NCI-H526 (cell line): ENCODE results near the gene GSDME.

Experiments
- DNase-seq, 2 experiments: peaks; one replicate each; lab custom pipeline; 2025; lab: John Stamatoyannopoulos, UW

The GSDME gene

DNA sequence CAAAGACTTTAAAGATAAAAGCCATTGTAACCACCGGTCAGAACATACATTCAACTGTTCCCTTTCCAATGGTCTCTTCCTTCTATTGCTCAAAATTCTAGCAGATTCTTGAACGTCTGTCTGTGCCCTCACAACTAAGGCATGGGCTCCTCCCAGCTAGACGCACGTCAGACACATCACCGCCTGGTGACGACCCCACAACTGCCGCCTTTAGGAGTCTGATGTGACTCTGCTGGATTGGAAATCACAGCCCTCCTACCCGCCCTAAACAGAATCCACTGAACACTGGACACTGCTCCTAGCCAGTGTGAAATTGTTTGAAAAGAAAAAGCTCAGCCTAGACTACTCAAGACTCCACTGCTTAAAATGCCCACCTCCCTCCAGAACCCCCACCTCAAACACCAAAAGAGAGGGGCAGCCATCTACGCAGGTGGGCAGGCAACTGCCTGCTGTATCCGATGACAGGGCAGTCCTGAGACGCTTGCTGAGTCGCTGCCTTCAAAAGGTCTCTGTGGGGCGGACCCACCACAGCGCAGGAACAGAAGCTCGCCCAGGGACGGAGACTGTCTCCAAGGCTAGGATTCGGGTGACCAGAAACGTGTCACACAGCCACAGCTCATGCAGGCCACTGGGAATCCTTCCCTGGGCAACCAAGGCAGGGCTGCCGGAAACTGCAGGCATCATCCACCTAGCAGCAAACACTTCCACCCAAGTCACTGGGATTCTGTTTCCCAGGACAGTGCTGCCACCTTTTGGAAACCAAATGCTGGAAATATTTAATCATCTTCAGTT is 34.7 kb downstream of the GSDME start:
- peak in 1 of 2 experiments; percentile 56 for DNase-seq

DNA sequence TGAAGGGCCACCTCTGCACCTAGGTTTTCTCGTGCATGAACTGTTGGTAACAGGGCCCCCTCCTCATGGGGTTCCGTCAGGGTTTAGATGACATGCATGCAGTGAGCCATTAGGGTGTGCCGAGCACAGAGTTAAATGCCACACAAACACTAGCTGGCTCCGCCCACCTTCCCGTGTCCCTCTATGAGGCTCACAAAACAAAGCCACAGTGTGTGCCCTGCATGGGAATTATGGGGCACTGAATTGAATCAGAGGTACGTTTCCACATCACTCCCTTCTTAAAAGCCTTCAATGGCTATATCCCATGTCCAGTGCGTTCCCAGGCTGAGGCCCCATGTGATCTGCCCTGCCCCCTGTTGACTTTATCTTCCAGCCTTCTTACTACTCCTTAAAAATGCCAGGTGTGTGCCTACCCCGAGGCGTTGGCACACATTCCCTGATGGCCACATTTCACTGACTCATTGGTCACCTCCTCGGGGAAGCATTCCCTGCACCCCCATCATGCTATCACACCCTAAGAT is 35.7 kb downstream of the GSDME start:
- DNase-seq, result peak in 1 of 2 experiments; percentile 9

DNA sequence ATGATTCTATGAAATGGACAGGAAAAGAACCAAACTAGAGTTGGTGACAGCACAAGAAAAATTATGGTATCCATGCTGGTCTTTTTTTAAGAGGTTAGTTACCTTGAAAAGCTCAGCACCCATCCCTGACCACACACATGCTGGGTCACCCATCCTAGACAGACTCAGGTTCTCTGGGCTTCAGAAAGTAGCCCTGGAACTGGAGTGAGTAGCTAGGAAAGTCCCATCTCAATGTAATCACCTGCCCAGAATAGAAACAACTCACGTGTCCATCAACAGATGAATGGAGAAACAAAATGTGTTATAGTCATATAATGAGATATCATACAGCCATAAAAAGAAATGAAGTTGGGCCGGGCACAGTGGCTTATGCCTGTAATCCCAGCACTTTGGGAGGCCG is 37.0 kb downstream of the GSDME start:
- no peak for DNase-seq

DNA sequence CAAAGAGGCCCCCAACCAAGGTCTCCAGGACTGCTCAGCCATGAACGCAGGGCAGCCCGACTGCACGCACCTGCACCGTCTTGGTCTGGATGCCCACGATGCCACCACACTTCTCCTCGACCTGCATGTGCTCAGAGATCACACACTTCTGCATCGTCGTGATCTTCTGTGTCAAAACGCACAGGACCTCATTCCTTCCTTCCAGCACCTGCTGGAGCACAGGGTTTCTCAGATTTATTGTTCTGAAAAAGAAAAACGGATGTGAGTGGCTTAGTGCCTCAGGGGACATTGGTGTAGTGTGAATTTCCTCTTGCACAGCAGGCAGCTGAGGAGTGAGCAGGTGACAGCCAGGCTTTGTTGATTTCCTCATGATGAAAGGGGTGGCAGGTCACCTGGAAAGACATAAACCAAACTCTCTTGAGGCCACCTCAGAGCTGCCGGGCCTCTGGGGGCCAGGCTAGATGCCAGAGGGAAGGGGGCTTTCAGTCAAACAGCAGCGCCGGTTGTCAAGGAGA is 38.2 kb downstream of the GSDME start:
- DNase-seq, result no peak

DNA sequence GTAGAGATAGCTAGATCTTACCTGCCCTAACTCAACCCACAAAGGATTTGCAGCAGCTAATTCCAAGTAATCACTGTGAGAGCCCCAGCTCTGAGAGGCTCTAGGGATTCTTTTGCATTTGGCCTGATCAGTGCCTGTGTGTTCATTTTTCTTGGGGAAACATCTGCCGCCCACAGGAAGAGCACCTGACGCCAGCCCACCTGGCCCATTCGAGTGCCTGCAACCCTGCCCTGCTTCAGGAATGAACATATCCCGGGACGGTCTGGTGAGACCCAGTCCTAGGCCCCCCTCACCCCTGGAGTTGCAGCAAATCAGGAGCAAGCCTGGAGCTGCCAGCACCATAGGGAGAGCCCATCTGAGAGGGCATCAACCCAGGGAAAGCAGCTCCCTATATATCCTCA is 38.8 kb downstream of the GSDME start:
- DNase-seq, result no peak

DNA sequence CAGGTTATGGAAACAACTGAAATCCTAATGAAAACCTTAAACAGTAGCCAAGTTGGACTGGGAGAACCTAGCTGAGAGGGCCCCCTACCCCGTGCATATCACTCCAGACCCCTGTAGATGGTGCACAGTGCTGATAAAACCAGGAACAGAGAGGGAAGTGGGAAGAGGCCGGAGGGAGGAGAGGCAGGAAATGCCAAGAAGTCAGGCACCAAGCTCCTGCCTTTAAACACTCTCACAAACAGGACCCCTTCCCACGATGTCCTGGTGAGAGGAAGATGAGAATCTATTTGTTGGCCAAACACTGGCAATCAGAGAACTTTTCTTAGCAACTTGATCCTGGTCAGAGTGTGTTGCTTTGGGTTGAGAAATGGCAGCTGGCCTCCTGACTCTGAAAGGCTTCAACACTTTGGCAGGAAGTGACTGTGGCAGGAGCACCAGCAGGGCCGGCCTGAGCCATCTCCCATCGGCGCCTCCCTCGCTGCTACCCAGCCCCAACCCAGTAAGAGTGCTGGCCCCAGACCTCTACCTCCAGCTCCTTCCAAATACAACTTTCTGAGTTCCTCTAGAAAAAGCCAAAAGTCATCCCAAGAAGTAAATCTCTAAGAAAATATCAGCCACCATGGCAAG is 39.5 kb downstream of the GSDME start:
- DNase-seq, result no peak

DNA sequence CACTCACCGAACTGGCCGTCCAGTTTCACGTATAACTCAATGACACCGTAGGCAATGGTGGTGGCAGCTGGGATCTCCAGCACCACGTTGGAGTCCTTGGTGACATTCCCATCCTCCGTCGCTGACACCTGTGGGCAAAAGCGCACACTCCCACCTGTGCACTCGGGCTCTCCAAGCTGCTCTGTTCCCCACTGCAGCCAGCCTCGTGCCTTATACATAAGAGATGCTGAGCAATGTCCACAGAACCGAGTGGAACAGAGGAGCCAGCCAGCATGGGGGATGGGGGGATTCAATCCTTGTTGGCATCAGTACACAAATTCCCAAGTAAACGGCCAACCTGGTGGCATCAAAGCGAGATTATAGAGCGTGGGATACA is 40.0 kb downstream of the GSDME start:
- no peak for DNase-seq

DNA sequence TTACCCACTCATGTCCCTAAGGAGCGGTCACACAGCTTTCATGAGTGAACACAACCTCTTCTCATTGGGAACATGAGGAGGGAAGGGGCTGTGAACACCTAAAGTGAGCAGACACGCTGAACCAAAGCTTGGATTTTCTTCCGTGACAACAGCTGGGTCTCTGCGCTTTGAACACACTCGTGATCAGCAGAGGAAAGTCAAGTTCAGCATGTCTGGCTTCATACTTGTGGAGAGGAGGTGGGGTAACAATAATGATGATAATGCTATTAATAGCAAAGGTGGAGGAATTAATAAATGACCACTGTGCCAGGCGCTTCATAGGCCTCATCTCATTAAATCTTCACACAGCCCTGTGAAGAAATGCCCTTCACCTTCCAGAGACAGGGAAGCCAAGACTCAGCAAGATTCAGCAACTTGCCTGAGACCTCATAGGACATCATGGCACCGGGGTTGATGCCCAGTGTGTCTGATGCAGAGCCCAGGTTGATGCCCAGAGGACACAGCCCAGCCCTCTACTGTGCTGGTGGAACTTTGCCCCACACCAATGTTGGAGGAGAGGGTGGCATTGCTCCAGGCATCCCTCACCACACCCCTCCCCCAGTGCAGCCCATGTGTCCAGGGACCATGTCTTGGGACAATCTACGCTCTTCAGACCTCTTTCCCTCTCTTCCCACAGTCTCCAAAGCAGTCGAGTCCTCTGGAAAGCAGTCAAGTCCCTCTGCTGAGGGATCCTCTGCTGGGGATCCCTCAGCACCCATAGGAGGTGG is 40.6 kb downstream of the GSDME start:
- DNase-seq, result no peak

DNA sequence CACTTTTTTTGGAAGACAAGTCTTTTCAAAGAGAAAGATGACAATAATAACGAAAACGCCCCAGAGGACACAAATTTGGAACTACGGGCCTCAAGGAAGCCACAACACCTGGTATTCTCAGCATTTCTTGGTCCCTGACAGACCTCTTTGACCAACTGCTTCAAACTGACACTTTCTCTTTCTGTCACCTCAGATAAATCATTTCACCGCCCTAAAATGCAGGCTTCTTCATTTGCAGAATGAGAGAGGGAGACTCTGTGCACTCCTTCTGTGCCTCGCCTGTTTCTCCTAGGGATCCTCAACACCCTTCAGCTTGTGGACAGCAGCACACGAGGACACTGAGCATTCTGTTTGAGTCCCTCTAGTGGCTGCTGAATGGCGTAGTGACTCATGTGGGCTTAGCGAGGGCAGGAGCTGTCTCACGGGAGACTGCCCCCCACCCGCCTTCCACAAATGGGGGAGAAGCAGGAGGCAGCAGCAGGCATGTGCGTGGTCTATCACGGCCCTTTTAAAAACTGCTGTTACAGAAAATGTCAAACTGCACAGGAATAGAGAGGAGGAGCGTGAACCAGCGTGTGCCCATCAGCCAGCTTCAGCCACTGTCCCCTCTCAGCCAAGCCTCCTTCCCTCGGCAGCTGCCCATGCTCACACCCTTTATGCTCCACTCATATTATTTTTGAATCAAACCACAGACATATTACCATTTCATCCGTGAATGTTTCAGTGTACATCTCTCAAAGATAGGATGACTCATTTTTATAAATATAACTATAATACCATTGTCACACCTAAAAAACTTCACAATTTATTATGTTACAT is 41.4 kb downstream of the GSDME start:
- DNase-seq, result peak in 1 of 2 experiments; percentile 41

DNA sequence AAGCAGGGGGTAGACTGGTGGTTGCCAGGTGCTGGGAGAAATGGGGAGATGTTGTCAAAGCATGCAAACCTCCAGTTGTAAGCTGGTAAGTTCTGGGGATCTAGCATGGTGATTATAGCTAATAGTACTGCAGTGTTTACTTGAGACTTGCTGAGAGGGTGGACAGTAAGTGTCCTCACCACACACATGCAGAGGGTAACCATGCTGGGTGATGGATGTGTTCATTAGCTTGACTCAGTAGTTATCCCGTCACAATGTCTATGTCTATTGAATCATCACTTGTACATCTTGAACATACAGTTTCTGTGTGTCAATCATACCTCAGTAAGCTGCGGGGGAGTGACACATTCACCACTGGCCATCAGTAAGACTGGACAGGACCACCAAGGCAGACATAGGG is 42.1 kb downstream of the GSDME start:
- DNase-seq, result no peak

DNA sequence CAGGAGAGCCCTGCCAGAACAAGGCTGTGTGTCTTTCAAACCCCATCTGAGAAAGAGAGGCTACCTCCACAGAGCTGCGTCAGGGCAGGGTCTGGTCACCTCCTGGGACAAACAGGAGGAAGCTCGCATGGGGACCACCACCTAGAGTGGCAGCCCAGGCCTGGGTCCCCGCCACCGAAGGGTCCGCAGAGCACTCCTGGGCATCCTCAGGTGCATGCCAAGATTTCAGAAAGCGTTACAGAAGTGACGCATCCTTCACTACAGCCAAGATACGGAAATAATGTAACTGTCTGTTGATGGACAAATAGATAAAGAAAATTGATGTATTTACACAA is 42.6 kb downstream of the GSDME start:
- DNase-seq, result no peak

DNA sequence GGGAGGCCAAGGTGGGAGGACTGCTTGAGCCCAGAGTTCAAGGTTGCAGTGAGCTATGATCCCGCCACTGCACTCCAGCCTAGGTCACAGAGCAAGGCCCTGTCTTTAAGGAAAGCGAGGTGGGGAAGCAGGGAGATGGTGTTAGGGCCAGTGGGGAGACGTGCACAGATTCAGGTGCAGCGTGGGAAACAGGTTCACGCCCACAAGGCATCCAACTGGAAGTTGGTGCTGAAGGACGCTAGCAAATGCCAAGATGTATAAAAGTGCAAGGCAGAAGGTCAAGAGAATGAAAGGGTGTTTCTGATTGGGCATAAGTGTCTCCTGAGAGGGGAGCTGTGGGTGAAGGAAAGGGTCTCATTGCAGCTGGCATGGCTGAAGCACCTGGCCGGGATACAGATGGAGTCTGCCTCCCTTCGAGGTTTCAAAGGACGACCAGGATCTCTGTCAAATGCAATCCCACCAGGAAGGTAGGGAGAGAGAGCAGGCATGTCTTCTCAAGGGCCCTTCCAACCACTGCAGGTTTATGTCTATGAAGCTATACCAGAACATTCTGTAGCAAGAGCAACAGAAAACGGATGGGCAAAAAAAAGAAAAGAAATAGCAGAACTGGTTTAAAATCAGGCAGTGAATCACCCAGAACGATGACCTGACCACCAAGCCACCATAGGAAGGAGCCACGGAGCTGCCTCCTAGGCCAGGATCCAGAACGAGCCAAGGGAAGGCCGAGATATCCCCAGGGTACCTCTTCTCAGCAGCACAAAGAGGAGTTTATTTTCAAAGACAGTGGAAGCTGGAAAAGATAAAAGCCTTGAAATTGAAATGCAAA is 43.2 kb downstream of the GSDME start:
- no peak for DNase-seq

DNA sequence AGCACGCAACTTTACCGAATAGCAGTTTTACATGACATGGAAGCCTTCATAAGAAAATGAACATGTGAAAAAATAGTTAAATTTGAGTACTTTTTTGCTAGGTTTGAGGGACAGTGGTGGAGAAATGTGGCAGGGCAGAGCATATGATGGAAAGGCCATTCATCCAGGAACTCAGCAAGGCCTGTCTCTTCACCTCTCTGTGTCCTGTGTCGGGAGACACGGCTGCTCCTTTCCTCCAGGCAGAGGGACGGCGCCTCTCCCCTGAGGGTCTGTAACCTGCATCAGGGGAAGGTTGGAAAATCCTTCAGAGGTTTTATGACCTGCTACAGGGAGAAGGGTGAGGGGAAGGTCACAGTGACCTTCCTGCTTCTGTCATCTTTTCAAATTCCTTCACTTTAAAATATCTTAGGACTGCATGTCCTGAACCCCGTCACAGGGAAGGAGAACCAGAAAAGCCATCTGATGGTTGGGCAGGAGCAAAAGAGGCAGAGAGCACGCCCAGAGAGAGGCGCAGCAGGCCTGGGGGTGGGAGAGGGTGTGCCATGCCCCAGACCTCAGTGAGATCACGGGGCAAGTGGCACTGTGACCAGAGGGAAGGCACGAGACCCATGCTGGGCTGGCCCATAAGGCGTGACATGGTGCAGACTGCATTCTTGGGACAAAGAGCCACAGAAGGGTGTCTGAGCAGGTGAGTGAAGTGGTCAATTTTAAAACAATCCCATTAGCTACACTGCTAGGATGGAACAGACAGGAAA is 44.0 kb downstream of the GSDME start:
- no peak for DNase-seq

DNA sequence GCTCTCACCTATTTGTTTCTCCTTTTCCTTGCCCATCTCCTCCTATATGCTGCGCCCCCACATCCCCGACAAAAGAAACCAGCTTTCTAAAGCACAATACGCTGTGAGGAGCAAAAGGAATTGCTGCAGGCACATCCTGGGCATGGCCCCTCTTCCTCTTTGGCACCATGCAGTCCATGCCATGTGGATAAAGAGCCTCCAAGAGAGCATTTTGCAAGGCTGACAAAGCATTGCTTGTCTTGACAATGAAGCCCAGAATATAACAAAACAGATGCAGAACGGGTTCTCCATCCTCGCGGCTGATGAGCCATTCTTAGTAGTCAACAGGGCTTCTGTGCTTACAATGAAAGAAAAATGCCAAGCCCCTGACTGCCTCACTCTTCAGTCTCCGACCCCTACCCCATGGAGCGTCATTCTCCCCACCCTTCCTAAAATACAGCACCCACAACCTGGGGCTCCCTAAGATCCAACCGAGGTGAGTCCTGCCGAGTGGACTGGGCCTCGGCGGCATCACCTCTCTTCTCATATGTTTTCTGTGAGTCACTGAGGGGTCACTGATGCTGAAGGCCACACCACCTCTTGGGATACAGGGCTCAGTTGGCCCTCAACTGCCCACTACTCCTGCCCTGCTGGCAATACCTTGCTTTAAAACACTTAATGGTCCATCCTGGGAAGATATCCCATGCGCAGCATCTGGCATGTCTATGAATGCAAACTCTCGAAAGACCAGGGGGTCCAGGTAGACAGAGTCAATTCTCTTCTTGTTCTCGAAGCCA is 47.5 kb downstream of the GSDME start:
- no peak for DNase-seq

DNA sequence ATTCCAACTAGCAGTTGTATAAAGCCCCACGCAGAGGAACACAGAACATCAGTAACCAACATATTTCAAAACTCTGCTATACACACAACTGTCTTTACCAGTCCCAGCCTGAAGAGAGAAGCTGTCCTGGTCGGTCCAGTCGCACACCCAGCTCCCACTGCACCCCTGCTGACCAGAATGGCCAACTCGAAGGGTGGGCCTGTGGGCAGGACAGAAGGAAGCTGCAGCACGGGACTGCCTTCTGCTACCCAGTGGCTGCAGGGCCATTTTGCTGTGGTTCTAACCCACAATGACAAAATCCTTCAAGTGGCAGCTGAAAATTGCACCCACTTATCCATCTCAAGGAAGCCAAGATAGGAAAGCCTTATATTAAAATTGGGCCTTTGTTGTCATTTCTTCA is 48.2 kb downstream of the GSDME start:
- DNase-seq, result no peak

DNA sequence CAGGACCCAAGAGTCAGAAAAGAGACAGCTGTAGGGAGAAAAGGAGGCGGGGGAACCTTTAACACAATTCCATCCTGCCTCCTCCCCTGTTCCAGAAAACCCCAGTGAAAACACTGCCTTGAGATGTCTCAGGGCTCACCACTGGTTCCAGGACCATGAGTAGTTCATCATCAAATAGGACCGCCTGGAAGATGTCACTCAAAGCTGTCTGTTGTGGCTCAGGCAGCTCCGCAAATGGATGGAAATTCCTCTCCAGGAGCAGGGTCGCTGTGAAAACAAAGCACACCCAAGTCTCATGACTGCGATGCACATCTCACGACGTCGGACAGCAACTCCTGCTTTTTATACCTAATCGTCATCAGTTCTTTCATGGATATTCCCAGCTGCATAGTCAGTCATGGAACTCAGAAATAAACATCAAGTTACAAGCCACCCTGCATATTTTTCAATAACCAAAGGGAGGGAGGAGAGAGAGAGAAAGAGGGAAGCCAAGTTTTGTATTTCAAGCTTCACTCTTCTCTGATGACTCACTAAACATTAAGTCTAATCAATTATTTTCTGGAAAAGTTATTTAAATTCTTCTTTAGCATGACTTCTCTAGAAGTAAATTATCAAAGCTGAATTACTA is 49.2 kb downstream of the GSDME start:
- no peak for DNase-seq

DNA sequence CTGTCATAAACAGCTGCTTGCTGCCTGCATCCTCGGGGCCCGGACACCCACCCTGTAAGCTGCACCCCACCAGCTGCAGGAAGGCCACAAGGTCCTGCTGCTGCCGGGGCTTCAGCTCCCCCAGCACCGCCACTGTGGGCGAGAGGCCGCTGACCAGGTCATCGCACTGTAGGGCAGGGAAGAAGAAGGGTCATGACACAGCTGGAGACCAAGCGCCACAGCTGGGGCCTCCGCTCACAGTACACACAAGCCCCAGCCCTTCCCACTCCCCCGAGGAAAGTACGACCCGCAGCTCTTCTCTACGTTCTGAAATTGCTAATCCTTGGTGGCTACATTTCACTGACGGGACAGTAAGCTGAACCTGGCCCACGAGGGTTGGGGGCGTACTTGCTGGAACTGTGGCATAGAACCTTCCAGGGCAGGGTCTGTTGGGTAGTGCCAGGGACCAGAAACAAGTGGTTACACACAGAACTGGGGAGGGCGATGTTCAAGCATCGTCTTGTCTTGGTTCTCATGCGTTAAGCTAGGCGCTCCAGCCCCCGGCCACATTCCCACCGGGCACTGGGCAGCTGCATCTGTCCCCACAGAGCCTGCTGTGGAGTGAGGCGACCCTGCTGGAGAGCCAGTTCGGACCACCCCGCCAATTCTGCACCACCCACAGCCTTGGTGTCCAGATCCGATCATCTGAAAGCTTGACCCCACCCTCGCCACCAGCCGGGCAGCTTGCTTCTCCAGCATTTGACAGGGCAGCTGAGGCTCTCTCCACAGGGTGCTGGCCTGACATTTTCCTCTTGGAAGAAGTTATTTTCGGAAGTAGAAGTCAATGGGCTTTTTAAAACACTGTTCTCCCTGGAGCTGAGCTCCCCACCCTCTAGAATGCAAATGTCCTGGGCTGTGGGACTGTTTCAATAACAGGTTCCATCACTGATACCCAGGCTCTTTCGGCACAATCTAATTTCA is 50.8 kb downstream of the GSDME start:
- no peak for DNase-seq

DNA sequence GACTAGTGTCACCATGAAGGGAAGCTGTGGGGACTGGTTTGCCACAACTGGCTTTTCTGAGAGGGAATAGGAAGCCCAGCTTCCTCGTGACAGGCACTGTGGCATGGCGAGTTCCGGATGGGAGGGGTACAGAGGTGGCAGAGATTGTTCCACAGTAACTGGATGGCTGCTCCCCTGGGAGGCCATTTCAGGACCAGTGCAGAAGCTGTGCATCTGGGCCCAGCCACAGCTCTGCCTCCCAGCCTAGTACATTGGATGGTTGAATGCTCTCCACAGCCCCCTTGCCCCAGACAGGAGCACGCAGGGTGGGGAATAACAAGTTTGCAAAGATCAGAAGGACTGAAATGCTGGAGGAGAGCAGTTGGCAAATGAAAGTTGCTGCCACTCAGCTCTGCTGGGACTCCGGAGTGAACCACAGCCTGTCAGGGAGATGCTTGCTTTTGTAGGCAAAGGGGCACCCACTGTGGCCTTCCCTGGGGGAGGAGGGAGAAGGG is 51.8 kb downstream of the GSDME start:
- no peak for DNase-seq
